Sigmoid colon (tissue), 4 donors: ENCODE data around the gene GDPGP1.

Source experiments
- CTCF ChIP-seq, 4 experiments: fragments of 450-650 bp in 3 of 4; fragments of 200-600 bp in 1 of 4; IDR thresholded peaks; one replicate each; pipeline ENCODE4 v1.5.1; 2016 to 2019; ENCODE audit warnings: antibody characterized with exemption in 4 of 4, mild to moderate bottlenecking in 3 of 4, moderate library complexity in 2 of 4
- EP300 ChIP-seq, 4 donors: sonication (generic); formaldehyde crosslinking; IDR thresholded peaks; one replicate each; pipeline ENCODE4 v1.6.1; 2017; ENCODE audit warnings: antibody characterized with exemption in 4 of 4
- POLR2A ChIP-seq, 2 donors: fragments of 450-650 bp; IDR thresholded peaks; one replicate each; pipeline ENCODE4 v1.6.1; 2016; ENCODE audit warnings: antibody characterized with exemption in 2 of 2, mild to moderate bottlenecking in 2 of 2, moderate library complexity in 2 of 2
- POLR2AphosphoS5 ChIP-seq, 4 donors: sonication (generic); formaldehyde crosslinking; IDR thresholded peaks; one replicate each; pipeline ENCODE4 v1.6.1; 2017; ENCODE audit warnings: antibody characterized with exemption in 4 of 4

- TF ChIP-seq CTCF (IDR thresholded peaks at IDR 0.05) = no peak
- no peak for TF ChIP-seq POLR2A (IDR thresholded peaks at IDR 0.05)
- no peak for TF ChIP-seq POLR2AphosphoS5 (IDR thresholded peaks at IDR 0.05)
- no peak for TF ChIP-seq EP300 (IDR thresholded peaks at IDR 0.05)
Observed at GRCh38 chr15:90287946-90288345, 53.9 kb downstream of the GDPGP1 start.
